ENCODE measurements around the gene LRRC71.

Gene LRRC71

GRCh38 chr1:156941675-156942074, 21.2 kb downstream of the LRRC71 start:
- H3K4me3 ChIP-seq (ENCODE audit: low read length), result no peak overlapping the region
- H3K79me2 ChIP-seq (ENCODE audit: low read length), result no peaks in the 10 kb centered on the region
- H3K36me3 ChIP-seq (replicated peaks; ENCODE audit: low read depth, low read length), result peaks cover 47% of the 10 kb centered on the region
- H3K4me2 ChIP-seq (ENCODE audit: low read length), result no peak overlapping the region
- peaks cover 11% of the 10 kb centered on the region for H3K4me1 ChIP-seq (ENCODE audit: low read length)
- H3K9me3 ChIP-seq (ENCODE audit: insufficient read depth, low read length), result no peaks in the 10 kb centered on the region
- no peaks in the 10 kb centered on the region for H4K20me1 ChIP-seq (ENCODE audit: insufficient read depth, low read length)
- H2AFZ ChIP-seq (ENCODE audit: low read depth, low read length), result no peak overlapping the region
- H3K27me3 ChIP-seq (ENCODE audit: low read depth, low read length), result no peaks in the 10 kb centered on the region
- no peak overlapping the region for H3K9ac ChIP-seq (ENCODE audit: low read length)
- H3K27ac ChIP-seq (ENCODE audit: low read length), result no peak overlapping the region
- TF ChIP-seq EZH2phosphoT487 (IDR thresholded peaks at IDR 0.05; ENCODE audit: low read depth) (no peak), CTCF (IDR thresholded peaks at IDR 0.05; ENCODE audit: low read depth, low read length) (no peak)

- H2AFZ ChIP-seq (ENCODE audit: low read depth, low read length), result no peak overlapping the region
Measured at GRCh38 chr1:156942176-156942575, 21.7 kb downstream of the LRRC71 start.

GRCh38 chr1:156942576-156942975, 22.1 kb downstream of the LRRC71 start:
- Histone ChIP-seq H4K20me1 (ENCODE audit: insufficient read depth, low read length) (no peaks in the 10 kb centered on the region), H3K9me3 (ENCODE audit: insufficient read depth, low read length) (no peaks in the 10 kb centered on the region), H3K4me2 (ENCODE audit: low read length) (no peak overlapping the region), H3K4me1 (ENCODE audit: low read length) (peaks cover 3% of the 10 kb centered on the region; the same call in 1 of the 2 replicates), H3K9ac (ENCODE audit: low read length) (no peak overlapping the region), H3K27me3 (ENCODE audit: low read depth, low read length) (no peaks in the 10 kb centered on the region), H3K79me2 (ENCODE audit: low read length) (no peaks in the 10 kb centered on the region), H3K27ac (ENCODE audit: low read length) (no peak overlapping the region), H3K4me3 (ENCODE audit: low read length) (no peak overlapping the region), H3K36me3 (replicated peaks; ENCODE audit: low read depth, low read length) (peaks cover 51% of the 10 kb centered on the region), H2AFZ (ENCODE audit: low read depth, low read length) (no peak overlapping the region)
- no peak for TF ChIP-seq EZH2phosphoT487 (IDR thresholded peaks at IDR 0.05; ENCODE audit: low read depth)
- TF ChIP-seq CTCF (IDR thresholded peaks at IDR 0.05; ENCODE audit: low read depth, low read length), result no peak

More at GRCh38 chr1:156942176-156942575, 21.7 kb downstream of the LRRC71 start:
- no peak for TF ChIP-seq CTCF (IDR thresholded peaks at IDR 0.05; ENCODE audit: low read depth, low read length)
- no peak for TF ChIP-seq EZH2phosphoT487 (IDR thresholded peaks at IDR 0.05; ENCODE audit: low read depth)
- Histone ChIP-seq H3K36me3 (replicated peaks; ENCODE audit: low read depth, low read length) (peaks cover 51% of the 10 kb centered on the region), H3K4me1 (ENCODE audit: low read length) (peaks cover 6% of the 10 kb centered on the region; the same call in 1 of the 2 replicates), H3K27ac (ENCODE audit: low read length) (no peak overlapping the region), H3K9me3 (ENCODE audit: insufficient read depth, low read length) (no peaks in the 10 kb centered on the region), H3K4me3 (ENCODE audit: low read length) (no peak overlapping the region), H3K4me2 (ENCODE audit: low read length) (no peak overlapping the region), H3K79me2 (ENCODE audit: low read length) (no peaks in the 10 kb centered on the region), H4K20me1 (ENCODE audit: insufficient read depth, low read length) (no peaks in the 10 kb centered on the region), H3K9ac (ENCODE audit: low read length) (no peak overlapping the region), H3K27me3 (ENCODE audit: low read depth, low read length) (no peaks in the 10 kb centered on the region)

GRCh38 chr1:156943756-156944155, 23.3 kb downstream of the LRRC71 start:
- Histone ChIP-seq H3K4me3 (ENCODE audit: low read length) (no peak overlapping the region), H3K27me3 (ENCODE audit: low read depth, low read length) (no peaks in the 10 kb centered on the region), H3K4me1 (ENCODE audit: low read length) (no peaks in the 10 kb centered on the region), H3K79me2 (ENCODE audit: low read length) (no peaks in the 10 kb centered on the region), H3K9ac (ENCODE audit: low read length) (no peak overlapping the region), H3K36me3 (replicated peaks; ENCODE audit: low read depth, low read length) (peaks cover 50% of the 10 kb centered on the region), H4K20me1 (ENCODE audit: insufficient read depth, low read length) (0 out of 2 replicates have a peak, but pooled peaks cover 4% of the 10 kb centered on the region), H3K27ac (ENCODE audit: low read length) (no peak overlapping the region), H2AFZ (ENCODE audit: low read depth, low read length) (no peak overlapping the region), H3K9me3 (ENCODE audit: insufficient read depth, low read length) (no peaks in the 10 kb centered on the region), H3K4me2 (ENCODE audit: low read length) (no peak overlapping the region)
- TF ChIP-seq EZH2phosphoT487 (IDR thresholded peaks at IDR 0.05; ENCODE audit: low read depth), result no peak
- TF ChIP-seq CTCF (IDR thresholded peaks at IDR 0.05; ENCODE audit: low read depth, low read length), result no peak
